Heart left ventricle (tissue), 13 donors: ENCODE results near the gene RNF150.

Experiments
- POLR2A ChIP-seq, 2 donors: fragments of 450-650 bp; IDR thresholded peaks; one replicate each; pipeline ENCODE4 v1.6.1; 2017; ENCODE audit warnings: antibody characterized with exemption in 2 of 2, mild to moderate bottlenecking in 2 of 2, moderate library complexity in 2 of 2
- TF ChIP-seq, protein P1 (sequence below), 12 donors: fragments of 200-600 bp; sonication (generic) in 4 of 12; IDR thresholded peaks; one replicate each; pipeline versions ENCODE4 v1.5.0 to v1.8.0; 2018 to 2022; ENCODE audit warnings: antibody characterized with exemption in 12 of 12, mild to moderate bottlenecking in 5 of 12
- donor health status: ischemic (EF 13 %, LVEDD 7.1; RV severe dilation, severe dysfunction).
- donor health status: DM: no; HTN: yes; CAD: no.
- donor health status: DM: no; HTN: no; CAD: no.
- donor health status: ischemic (EF 25% LVEDD 6.9; RV normal size, moderate dysfunction).
- donor health status: ischemic (EF 25% LVEDD 5.7; RV mildly dilated, moderate dysfunction).
- donor health status: ischemic (EF 35%, LVEDD 5.7; RV mildly dilated, moderate dysfunction).
- donor health status: nonischemic (EF 11% LVEDD 7.7; RV severe dilation, severe dysfunction).
- donor health status: DM: yes; HTN: yes; CAD: no.
- donor health status: PGD.
- donor health status: ischemic (EF 29% LVEDD 5.4; RV normal size, mild dysfunction).
- donor health status: nonischemic (EF 23%, LVEDD 6.1; RV moderate dilation, normal function).

DNA sequence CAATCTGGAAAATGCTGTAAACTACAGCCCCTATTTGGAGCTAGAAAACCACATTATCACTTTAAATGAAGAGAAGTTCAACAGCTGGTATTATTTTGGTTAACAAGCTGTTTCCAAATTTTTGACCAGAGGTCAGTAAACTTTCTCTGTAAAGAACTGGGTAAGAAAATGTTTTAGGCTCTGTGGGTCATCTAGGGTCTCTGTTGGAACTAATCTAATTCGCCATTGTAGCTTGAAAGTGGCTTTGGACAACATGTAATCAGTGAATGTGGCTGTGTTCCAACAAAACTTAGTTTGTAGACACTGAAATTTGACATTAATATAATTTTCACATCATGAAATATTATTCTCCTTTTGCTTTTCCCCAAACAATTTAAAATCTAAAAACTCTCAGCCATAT lies 25.8 kb upstream of the RNF150 start:
- TF ChIP-seq, protein P1, sequence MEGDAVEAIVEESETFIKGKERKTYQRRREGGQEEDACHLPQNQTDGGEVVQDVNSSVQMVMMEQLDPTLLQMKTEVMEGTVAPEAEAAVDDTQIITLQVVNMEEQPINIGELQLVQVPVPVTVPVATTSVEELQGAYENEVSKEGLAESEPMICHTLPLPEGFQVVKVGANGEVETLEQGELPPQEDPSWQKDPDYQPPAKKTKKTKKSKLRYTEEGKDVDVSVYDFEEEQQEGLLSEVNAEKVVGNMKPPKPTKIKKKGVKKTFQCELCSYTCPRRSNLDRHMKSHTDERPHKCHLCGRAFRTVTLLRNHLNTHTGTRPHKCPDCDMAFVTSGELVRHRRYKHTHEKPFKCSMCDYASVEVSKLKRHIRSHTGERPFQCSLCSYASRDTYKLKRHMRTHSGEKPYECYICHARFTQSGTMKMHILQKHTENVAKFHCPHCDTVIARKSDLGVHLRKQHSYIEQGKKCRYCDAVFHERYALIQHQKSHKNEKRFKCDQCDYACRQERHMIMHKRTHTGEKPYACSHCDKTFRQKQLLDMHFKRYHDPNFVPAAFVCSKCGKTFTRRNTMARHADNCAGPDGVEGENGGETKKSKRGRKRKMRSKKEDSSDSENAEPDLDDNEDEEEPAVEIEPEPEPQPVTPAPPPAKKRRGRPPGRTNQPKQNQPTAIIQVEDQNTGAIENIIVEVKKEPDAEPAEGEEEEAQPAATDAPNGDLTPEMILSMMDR (IDR thresholded peaks at IDR 0.05) = no peak
- TF ChIP-seq POLR2A (IDR thresholded peaks at IDR 0.05) = no peak
